Measurements from ENCODE around the gene NOTCH2NLA. TPM values are rescaled to one million over a fixed set of nuclear protein-coding genes. Genes with fewer than 3 reads are reported as not detected.

Gene NOTCH2NLA
- polyA plus RNA-seq, 4 donors: 2.0 to 9.3 (median 7.7) TPM

Other genes with a start within 250 kb of the NOTCH2NLA start
- gene TXNIP, start 232.4 kb downstream of the NOTCH2NLA start, polyA plus RNA-seq: 100 to 1,000 TPM in 3 of 4 donors, 10 to 100 TPM in 1; 85.4 to 652 (median 266) TPM
- gene HJV, start 207.3 kb downstream of the NOTCH2NLA start, polyA plus RNA-seq: under 1 TPM in 1 of 4 donors, not detected in 3; 0.65 TPM
- gene NBPF10, start 84.2 kb downstream of the NOTCH2NLA start, polyA plus RNA-seq: under 1 TPM; 0.22 to 0.83 (median 0.32) TPM